Retina (tissue), 1 donor: Measurements from ENCODE around the gene RGL1.

Source experiments
- DNase-seq: peaks from one replicate; pipeline ENCODE4 v3.0.0-alpha.2; 2016

Gene RGL1

GRCh38 chr1:183926983-183927382 is 122.1 kb downstream of the RGL1 start:
- DNase-seq = no peak

- DNase-seq = no peak
These were observed 126.8 kb downstream of the RGL1 start for GRCh38 chr1:183931646-183932271.

GRCh38 chr1:183932412-183932811 is 127.5 kb downstream of the RGL1 start:
- DNase-seq = no peak

DNA sequence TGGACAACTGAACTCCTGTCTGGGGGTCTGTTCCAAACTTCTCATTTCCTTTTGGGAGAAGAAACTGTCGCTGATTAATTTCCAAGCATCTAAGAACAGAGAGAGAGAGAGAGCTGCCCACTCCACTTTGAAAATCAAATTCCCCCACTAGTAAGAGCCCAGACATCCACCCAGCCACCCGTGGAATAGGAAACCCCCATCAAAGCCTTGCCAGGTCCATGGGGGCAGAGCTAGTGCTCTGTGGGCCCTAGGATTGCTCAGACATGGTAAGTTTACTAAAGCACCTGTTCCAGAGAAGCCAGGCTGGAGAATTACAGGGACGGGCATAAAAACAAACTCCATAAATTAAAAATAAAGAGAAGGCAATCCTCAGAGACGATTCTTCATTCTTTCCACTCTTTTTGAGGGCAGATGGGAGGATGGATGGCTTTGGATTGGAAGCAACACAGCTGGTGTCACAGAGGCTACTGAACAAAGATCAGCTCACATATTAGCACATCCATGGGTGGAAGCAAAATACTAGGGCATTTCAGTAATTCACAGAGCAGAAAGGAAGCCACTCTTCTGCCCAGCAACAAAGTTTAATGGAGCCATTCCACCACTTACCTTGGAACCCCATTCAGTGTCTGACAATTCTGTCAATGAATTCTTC is 128.7 kb downstream of the RGL1 start:
- DNase-seq = peak; percentile 47

GRCh38 chr1:183934314-183934713 is 129.4 kb downstream of the RGL1 start:
- peak; percentile 42 for DNase-seq

DNA sequence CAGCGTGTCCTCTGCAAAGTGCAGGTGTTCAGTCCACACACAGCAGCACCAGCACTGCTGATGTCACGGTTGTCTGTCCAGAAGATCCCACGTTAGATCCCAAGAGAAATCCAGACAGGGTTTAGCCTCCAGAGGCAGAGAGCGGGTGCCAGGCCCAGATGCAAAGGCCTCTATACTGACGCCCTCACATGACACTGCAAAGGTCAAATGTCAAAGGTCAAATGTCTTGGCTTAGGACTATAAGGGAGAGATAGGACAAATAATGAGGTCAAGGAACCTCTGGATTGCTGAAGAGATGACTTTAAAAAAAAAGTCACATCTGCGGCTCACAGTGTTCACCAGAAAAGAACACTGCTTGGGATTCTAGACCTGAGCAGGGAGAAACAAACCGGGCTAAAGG is 131.1 kb downstream of the RGL1 start:
- DNase-seq = no peak

GRCh38 chr1:183936791-183937190 is 131.9 kb downstream of the RGL1 start:
- no peak for DNase-seq

DNA sequence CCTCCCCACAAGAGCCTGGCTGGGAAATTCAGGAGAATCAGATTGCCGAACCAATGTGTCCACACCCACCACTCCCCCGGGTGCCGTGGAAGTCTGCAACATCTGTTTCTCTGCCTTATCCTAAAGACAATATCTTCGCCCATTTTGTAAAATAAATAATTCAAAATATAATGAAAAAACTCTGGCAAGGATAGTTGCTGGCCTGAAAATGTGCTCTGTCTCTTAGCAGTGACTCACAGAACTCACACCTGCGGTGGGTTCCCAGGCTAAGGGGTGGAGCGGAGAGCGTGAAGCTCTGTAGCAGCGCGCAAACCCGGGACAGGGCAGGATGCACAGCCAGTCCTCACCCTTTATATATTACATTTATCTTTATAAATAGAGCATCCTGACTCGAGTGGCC is 132.7 kb downstream of the RGL1 start:
- DNase-seq = no peak

GRCh38 chr1:183941001-183941400 is 136.1 kb downstream of the RGL1 start:
- DNase-seq = no peak

DNA sequence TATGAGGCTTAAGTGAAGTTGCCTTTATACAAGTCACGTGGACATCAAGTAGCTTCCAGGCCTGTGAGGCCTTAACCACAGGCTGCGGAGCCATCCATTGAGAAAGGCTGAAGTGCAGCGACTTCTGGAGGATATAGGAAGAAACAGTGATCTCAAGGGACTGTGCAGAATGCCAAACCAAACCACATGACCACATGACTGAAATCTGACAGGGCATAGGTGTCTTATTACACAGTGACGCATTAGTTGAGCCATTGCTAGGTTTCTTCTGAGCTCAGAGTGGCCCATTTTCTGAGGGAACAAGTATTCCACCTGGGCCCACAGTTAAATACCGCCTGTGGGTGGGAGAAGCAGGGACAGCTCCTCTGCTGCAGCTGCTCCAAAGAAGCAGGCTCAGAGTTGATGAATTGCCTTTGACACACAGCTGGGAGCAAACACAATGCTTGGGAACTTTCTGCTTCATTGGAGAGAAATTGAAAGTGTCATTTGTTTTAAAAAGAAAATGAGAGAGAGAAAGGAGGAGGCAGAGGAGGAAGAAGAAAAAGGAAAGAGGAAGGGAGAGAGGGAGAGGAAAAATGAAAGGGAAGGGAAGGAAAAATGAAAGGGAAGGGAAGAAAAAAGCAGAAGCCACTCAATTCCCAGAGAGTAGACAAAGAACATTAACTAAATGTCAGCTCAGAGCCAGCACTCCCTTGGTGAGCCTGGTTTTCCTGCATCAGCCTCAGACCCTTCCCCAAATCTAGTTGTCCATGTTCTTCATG is 138.2 kb downstream of the RGL1 start:
- DNase-seq = peak; percentile 93

- DNase-seq = peak; percentile 55
These were observed 140.8 kb downstream of the RGL1 start for GRCh38 chr1:183945428-183946319.

- no peak for DNase-seq
These were observed 141.3 kb downstream of the RGL1 start for GRCh38 chr1:183946320-183946613.

DNA sequence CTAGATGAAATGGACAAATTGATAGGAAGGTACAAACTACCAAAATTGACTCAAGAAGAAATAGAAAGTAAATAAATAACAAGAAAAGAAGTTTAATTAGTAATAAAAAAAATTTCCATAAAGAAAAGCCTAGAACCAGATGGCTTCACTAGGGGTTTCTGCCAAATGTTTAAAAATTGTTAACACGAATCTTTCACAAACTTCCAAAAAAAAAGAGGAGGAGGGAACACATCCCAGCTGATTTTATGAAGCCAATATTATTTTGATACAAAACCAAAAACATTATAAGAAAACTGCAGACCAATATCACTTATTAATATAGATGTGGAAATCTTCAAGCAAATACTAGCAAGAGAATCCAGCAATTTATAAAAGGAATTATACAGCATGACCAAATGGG is 143.1 kb downstream of the RGL1 start:
- DNase-seq = no peak

DNA sequence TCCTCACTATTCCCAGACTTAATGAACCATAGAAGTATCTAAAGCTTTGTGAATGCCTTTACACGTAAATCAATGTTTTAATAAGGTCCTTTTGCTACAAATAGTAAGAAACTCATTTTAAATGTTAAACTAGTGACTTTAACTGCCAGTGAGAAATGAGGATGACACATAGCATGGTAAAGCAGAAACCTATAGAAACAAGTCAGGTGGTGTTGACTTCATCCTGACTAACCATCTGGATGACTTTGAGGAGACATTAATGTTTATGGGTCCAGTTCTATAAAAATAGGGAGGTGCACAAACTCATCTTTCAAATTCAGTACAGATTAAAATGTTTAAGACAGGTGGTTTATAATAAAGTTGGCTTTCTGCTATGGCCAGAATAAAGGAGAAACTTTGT is 147.2 kb downstream of the RGL1 start:
- no peak for DNase-seq

- DNase-seq = no peak
These were observed 148.1 kb downstream of the RGL1 start for GRCh38 chr1:183953031-183953430.

DNA sequence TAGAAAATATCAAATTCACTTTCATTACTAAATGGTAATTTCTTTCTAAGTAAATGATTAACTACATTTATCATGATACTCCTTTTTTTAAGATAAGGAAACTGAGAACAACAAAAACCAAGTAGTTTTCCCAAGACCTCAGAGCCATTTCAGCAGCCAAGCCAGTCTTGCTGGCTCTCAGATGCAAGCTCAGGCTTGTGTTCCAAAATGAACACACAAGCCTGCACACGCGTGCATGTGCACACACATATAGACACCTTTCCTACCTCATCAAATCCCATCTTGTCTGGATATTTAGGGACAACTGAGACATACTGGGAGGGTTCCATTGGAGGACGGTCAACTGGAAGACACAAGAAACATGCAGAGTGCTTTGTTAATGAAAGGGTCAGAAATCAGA is 149.6 kb downstream of the RGL1 start:
- DNase-seq = no peak

DNA sequence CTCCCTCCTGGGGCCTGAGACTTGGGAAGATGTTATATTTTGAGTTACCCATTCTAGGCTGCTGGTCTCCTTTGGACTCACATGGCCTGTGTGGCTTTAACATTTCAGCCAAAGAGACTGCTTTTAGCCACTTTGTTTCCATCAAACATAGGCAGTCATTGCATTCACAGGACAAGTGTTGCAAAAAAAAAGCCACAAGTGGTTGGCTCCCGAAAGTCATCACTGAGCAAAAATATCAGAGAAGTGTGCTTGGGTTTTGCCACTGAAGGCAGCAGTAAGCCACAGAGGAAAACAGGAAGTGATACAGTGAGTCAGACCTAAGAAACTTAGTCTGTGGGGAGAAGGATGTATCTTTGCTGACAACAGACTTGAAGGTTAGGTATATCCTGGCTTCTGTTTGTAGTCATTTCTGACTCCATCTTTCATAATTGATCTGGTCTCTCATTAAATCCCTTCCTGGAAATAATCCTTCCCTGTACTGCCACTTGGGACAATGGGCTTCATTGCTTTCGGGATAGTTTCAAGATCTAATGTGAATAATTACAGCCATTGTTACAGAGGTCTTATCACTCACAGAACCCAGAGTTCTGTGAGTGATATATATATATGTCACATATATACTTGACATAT is 151.8 kb downstream of the RGL1 start:
- DNase-seq = no peak

DNA sequence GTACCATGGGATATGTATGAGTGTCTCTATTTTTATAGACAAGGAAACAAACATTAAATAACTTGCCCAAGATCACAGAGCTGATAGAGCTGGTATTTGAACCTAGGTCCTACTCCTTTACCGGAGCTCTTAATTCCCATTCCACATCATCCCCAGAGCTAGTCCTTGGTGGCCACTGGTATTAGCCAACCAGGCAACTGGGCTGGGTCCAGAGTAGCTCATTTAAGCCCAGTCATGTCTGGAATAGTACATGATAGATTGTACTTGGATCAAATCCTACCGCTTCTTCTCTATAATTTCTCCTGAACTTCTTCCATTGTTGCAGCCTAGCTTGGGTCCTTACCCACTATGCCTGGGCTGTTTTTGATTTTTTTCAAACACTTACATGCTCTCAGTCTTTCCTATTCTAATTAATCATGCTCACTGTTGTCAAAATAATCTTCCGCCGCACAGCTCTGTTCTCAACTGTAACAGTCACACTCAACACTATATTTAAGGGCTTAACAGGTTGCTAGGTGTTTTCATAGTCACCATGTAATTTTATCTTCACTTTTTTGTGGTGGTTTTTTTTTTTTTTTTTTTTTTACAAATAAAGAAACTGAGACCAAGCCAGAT is 152.4 kb downstream of the RGL1 start:
- DNase-seq = no peak

DNA sequence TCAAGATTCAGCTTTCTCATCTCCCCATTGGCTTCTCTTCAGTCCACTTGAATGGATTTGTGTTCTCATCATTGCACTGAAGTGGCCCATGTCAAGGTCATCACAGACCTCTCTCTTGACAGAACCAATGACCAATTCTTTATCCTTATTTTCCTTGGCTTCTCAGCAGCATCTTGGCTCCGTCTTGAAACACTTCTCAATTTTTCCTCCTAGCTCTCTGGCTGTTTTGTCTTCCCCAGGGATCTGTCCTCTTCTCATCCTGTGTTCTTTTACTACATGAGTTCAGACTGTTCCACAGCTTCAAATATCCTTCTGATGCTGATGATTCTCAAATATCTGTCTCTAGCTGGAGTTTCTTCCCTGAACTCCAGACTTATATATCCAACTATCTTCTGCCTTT is 154.0 kb downstream of the RGL1 start:
- no peak for DNase-seq

GRCh38 chr1:183961132-183961531 is 156.2 kb downstream of the RGL1 start:
- DNase-seq = no peak

DNA sequence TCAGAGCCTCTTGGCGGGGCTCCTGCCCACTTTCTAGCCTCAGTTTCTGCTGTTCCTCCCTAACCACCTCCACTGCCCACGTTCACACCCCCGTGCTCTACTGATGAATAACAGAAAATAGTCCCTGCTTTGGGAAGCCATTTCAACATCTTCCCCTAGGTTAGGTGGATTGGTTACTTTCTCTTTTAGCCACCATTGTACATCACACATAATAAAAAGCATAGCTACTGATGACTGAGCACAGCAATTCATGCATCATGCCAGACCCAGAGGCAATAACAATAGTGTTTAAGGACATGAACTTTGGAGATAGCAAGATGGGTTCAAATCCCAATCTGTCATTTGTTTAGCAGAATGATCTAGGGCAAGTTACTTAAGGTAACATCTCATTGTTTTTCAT is 158.0 kb downstream of the RGL1 start:
- DNase-seq = no peak

GRCh38 chr1:183965726-183966125 is 160.8 kb downstream of the RGL1 start:
- no peak for DNase-seq
